ENCODE measurements around the gene SLC35F6.
A peak's percentile ranks its signal among the peaks of the same experiment; 100 is the strongest.
"Not testable (repeated sequence)": the region's sequence is repeated elsewhere in the genome, so short reads cannot be mapped to it uniquely, and the experiment has no call there.

The SLC35F6 gene

GRCh38 chr2:26758790-26759321, 5.2 kb upstream of the SLC35F6 start:
- DNase-seq = no peak

- no peak for DNase-seq
Measured at GRCh38 chr2:26759845-26760244, 4.2 kb upstream of the SLC35F6 start.

GRCh38 chr2:26760991-26761390, 3.1 kb upstream of the SLC35F6 start:
- not testable (repeated sequence) for DNase-seq

GRCh38 chr2:26763019-26763418, 1.1 kb upstream of the SLC35F6 start:
- no peak for DNase-seq

- DNase-seq = no peak
Measured at GRCh38 chr2:26764906-26765305, 822 bp downstream of the SLC35F6 start.

GRCh38 chr2:26765475-26766200, 1.6 kb downstream of the SLC35F6 start:
- DNase-seq = no peak

- DNase-seq = no peak
Measured at GRCh38 chr2:26767129-26767528, 3.0 kb downstream of the SLC35F6 start.

- DNase-seq = no peak
Measured at GRCh38 chr2:26767894-26768487, 3.9 kb downstream of the SLC35F6 start.

- no peak for DNase-seq
Measured at GRCh38 chr2:26768759-26769088, 4.6 kb downstream of the SLC35F6 start.

- no peak for DNase-seq
Measured at GRCh38 chr2:26769089-26769761, 5.1 kb downstream of the SLC35F6 start.

- DNase-seq = peak; percentile 73
Measured at GRCh38 chr2:26770986-26771586, 7.0 kb downstream of the SLC35F6 start.

- DNase-seq = peak; percentile 66
Measured at GRCh38 chr2:26772064-26773001, 8.2 kb downstream of the SLC35F6 start.

- no peak for DNase-seq
Measured at GRCh38 chr2:26776195-26776800, 12.2 kb downstream of the SLC35F6 start.

- no peak for DNase-seq
Measured at GRCh38 chr2:26778098-26778497, 14.0 kb downstream of the SLC35F6 start.

GRCh38 chr2:26778507-26778906, 14.4 kb downstream of the SLC35F6 start:
- DNase-seq = no peak

- no peak for DNase-seq
Measured at GRCh38 chr2:26780203-26780760, 16.2 kb downstream of the SLC35F6 start.

- DNase-seq = no peak
Measured at GRCh38 chr2:26782876-26783704, 19.0 kb downstream of the SLC35F6 start.

GRCh38 chr2:26784570-26785234, 20.6 kb downstream of the SLC35F6 start:
- no peak for DNase-seq

- DNase-seq = peak; percentile 98
Measured at GRCh38 chr2:26785431-26786206, 21.5 kb downstream of the SLC35F6 start, which contains the start of gene CENPA. Gene CENPA (plus strand): TSS chr2:26786056. CDS start chr2:26786197, 141 bp downstream.
